ENCODE measurements around the gene CP.
"Not testable (repeated sequence)": the region's sequence is repeated elsewhere in the genome, so short reads cannot be mapped to it uniquely, and the experiment has no call there.

The CP gene

DNA sequence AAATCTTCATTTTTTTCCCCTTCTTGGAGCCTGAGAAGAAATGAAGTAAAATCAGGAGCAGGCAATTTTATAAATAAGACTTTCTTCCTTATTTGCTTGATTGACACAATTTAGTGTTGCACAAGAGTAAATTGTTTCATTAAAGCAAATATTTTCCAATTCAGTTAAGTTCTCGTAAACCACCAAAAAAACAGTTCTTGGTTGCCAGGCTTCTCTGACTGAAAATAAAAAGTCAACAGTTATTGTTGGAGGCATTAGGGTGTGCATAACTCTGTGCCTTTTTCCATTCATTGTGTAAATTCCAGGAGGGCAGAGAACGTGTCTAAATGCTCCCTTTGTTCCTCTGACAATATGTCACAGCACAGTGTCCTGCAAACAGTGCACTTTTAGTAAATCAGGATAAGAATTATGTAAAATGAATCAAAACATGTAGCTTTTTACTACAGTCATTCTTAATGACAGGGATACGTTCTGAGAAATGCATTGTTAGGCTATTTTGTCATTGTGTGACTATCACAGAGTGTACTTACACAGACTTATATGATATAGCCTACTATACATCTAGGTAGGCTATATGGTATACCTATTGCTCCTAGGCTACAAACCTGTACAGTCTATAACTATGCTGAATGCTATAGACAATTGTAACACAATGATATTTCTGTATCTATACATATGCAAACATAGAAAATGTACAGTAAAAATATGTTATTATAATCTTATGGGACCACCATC, at the start of gene CP:
Gene CP (minus strand): TSS at position 47 of the 735 bp plus-strand sequence. CDS start 37 bp downstream, at position 10.
- DNase-seq (ENCODE audit: low read depth in 2 of 2): no peak

DNA sequence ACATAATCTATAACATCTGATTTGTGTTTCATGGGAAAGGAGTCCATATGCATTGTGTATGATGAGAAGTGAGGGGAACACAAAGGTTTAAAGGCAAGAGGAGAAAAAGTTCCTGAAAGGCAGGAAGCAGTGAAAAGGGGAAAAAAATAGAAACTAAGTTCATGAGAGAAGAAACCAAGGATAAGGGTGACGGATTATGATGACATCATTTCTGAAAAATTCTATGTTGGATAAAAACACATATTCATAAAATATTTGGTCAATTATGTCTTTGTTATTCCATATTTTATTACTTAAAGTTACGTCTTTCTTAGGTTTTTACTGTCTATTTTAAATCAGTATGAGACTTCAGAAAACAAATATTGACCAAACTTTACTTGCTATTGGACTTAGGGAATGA, 48.6 kb upstream of the CP start:
- DNase-seq (ENCODE audit: low read depth in 2 of 2): no peak

DNA sequence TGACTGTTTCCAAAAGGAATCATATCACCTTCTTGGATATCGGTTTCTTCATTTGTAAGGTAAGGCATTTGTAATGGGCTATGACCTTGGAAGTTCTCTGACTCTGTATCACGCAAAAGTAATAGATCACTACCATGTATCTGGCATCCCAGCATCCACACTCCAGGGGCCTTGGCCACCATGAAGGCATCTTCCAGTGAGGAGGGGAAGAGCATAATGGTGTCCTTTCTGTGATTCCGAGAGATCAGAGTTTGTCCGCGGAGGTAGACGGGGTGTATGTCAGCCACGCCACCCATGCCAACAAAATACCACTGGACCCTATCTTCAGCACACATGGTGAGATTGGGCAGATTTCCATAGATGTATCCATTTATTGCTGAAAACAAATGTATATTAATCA, 48.1 kb upstream of the CP start:
- no peak for DNase-seq (ENCODE audit: low read depth in 2 of 2)

DNA sequence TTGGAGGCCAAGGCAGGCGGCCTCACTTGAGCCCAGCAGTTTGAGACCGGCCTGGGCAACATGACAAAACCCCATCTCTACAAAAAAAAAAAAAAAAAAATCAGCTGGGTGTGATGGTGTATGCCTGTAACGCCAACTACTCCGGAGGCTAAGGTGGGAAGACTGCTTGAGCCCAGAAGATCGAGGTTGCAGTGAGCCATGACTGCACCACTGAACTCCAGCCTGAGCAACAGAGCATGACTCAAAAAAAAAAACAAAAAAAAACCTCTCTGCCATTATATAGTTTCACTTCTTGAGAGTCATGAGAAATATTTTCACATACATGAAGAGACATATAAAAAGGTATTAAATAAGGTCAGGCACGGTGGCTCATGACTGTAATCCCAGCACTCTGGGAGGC, 45.9 kb upstream of the CP start:
- DNase-seq (ENCODE audit: low read depth in 2 of 2): no peak

DNA sequence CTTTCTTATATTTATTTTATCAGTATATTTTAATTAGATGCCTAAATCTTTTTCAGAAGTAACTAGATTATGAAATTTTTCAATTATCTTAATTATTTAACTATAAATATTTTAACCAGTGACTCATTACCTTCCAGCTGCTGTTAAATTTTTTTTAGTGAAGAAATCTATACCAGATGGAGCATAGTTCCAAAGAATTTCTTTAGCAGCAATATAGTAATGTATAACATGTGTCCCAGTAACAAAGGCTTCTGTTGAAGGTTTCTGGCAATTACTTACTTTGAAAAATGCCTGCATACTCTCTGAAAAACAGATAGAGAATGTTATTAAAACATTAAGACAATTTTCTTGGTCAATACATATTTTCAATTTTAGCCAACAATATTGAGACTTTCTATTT, 45.1 kb upstream of the CP start:
- no peak for DNase-seq (ENCODE audit: low read depth in 2 of 2)

DNA sequence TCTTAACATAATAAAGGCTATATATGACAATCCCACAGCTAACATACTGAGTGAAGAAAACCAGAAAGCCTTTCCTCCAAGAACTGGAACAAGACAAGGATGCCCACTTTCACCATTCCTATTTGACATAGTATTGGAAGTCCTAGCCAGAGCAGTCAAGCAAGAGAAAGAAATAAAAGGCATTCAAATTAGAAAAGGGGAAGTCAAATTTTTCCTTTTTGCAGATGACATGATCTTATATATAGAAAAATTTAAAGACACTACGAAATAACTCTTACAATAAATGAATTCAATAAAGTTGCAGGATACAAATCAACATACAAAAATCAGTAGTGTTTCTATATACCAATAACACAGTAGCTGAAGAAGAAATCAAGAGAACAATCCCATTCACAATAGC, 42.2 kb upstream of the CP start:
- no peak for DNase-seq (ENCODE audit: low read depth in 2 of 2)

DNA sequence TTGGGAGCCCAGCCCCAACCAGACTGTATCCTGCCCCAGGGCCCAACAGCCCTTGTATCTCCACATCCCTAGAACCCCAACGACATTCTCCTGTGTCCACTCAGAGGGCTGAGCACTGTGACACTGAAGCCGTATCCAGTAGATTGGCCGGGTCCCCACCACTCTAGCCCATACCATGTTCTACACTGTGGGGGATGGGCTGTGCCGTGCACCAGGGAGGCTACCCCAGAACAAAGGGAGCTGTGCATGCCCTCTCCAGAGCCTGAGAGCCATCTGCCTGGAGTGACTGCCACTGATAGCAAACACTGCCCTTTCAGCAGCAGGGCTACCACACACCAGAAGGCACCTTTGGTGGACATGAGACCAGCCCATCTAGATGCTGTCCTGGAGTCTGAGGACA, 37.1 kb upstream of the CP start:
- no peak for DNase-seq (ENCODE audit: low read depth in 2 of 2)

DNA sequence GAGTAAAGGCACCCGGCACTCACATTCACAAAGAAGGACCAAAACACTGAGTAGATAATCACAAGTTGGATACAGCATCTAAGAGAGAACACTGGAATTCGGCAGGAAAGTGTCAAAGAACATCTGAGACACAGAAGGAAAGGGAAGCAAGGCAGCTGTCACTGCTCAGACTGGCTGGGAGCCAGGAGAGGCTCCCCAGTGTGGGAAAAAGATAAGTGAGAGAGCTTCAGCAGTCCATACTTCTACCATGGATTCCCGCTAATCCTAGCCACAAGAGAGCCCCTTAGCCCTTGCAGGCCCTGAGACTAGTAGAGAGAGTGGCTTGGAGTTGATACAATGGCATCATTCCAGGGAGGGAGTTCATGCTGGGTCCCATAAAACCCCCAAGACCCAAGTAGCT, 36.7 kb upstream of the CP start:
- no peak for DNase-seq (ENCODE audit: low read depth in 2 of 2)

DNA sequence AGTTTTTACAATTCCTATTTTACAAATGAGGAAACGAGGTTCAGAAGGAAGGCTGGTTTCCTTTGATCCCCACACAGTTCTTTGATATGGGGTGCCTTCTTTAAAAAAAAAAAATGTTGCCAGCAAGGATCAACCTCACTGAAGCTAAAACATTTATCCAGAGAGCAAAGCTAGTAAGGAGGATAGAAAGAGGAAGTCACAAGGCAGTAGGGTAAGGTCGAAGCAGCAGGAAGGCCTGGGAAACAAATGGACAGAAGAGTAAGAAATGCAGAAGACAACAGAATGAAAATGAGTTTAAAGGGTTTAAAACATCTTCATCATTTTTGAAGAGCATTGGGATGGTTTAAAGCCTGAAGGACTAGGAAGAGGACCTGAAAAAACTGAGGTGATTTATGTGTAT, 30.6 kb upstream of the CP start:
- DNase-seq (ENCODE audit: low read depth in 2 of 2): no peak

DNA sequence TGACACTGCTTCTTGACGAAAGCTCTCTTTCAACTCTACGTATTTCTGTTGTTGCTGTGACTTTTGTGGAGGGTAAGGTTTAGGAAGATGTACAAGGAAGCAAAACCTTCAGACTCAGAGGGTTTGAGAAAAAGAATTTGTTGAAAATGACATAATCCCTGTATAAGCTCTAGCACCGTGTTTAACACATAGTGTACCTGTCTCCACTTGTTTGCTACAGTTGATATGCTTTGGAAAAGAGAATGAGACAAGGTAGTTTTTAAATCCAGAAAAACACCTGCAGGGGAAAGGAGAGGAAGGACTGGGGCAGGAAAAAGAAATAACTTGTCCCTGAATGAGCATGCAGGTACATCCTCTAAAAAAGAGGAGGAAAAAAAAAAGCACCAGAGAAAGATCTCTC, 29.6 kb upstream of the CP start:
- DNase-seq (ENCODE audit: low read depth in 2 of 2): no peak

DNA sequence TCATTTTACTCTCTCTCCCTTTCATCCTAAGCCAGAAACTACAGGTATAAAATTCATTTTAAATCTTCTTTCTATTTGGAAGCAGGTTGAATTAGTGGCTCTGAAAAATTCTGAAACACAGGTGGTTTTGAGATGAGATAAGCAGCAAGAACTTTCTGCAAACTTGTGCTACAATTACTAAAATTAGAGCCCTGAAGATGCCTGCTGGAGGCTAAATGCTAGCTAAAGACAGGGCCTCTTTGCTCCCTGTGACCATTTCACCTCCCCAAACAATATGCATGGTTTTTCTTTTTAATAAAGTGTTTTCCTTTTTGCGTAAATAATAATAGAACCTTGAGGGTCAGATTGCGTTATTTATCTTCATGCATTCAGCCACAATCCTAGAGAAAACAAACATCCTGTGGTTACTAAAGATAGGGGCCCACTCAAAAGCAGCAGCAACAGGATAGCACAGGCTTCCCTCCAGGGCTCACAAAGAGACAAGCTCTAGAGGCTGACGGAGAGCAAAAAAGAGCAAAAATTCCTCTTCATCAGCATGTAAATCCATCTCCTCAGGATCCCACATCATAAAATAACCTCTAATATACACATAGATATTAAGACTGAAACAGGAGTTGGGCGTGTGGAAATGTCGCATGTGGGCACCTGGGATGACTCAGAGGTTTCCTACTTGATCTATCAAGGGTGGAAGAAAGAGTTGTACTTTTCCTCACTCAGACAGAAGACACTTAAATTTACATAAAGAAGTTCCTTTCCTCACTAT, 26.5 kb upstream of the CP start:
- DNase-seq (ENCODE audit: low read depth in 2 of 2): peak; percentile 21 to 25

DNA sequence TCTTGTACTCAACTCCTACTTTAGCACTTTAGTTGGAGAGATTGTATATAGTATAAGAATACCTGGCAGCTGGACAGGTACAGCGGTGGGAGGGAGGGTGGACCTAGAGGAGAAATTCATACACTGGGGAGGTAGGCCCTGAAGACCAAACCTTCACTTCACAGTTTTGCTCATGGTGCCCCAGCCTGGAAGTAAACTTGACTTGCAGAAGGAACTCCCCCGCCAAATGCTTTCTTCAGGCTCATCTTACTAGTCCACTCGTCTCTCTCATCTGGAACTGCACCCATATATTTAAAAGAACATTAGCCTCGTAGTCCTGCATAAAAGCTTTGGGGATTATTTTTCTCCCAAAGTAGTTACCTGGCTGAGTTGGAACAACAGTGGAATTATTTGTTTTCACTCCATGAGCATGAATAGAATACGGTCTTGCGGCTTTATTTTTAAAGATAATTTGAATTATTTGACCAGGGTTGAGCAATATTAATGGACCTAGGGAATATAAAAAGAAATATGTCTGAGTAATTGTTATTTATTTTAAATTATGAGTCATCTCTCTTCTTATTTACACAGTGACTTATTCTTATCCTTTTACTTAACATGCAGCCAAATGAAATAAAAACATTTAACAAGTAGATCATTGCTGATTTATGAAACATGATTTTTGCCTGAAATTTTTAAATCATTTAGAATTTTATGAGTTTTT, 25.5 kb upstream of the CP start:
- no peak for DNase-seq (ENCODE audit: low read depth in 2 of 2)

DNA sequence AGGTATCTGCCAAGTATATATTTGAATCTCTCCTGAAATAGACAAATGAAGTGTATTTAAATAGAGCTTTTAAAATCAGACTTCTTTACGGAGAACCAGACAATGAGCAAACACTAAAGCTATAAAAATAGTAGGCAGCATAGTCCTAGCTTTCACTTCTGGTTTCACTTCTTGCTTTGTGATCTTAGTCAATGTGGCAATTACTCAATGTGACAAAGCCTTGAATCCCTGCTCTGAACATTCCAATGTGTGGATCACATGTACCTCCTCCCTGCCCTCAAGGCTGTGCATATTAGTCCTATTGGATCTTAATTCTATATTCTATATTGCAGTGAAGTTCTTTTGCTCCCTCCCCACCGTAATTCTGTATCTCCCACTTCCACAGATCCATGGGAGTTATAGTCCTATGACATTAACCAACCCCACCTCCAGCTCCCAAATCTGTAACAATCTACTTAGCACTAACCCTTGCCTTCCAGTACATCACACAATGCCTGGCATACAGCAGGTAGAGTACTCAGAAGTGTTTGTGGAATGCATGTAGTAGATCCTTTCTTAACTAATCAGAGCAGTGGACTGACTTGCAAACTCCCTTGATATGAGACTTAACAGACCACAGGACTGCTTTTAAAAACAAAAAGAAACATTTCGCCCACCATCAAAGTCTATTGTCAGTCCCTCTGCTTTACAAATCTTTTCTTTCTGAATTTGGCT, 24.3 kb upstream of the CP start:
- DNase-seq (ENCODE audit: low read depth in 2 of 2): no peak

DNA sequence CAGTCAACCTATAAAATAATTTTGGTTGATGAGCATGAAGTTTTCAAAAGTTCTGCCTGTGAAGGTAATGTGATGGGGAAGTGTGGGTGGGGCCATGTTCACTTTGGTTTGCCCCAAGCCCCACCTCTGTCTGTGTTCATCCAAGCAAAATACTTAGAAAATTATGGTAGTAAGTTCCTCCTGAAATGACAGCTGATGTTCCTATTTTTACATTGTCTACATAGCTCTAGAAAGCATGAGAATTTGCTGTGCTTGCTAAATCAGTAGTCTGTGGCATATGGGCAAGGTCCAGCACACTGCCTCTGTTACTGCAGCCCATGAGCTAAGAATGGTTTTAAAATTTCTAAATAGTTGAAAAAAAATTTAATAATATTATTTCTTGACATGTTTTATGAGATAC, 21.9 kb upstream of the CP start:
- DNase-seq (ENCODE audit: low read depth in 2 of 2): no peak

DNA sequence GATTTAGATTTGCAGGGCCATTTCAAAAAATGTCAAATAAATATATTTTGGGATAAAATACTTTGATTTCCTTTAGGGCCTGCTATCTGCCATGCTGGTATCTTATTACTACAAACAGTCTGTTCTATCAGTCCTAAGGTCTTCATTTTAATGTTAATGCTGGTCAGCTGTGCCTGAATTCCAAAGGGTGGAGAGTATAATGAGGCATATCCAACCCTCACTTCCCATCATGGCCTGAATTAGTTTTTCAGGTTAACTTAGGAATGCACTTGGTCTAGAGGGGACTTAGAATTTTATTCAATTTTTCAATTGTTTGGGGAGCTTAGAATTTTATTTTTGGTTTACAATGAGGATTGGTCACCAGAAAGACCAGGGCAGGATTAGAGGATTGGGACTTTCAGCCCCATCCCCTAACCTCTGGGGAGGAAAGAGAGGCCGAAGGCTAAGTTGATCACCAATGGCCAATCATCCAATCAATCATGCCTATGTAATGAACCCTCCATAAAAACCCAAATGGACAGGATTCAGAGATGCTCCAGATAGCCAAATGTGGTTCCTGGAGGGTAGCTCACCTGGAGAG, 17.8 kb upstream of the CP start:
- no peak for DNase-seq (ENCODE audit: low read depth in 2 of 2)

DNA sequence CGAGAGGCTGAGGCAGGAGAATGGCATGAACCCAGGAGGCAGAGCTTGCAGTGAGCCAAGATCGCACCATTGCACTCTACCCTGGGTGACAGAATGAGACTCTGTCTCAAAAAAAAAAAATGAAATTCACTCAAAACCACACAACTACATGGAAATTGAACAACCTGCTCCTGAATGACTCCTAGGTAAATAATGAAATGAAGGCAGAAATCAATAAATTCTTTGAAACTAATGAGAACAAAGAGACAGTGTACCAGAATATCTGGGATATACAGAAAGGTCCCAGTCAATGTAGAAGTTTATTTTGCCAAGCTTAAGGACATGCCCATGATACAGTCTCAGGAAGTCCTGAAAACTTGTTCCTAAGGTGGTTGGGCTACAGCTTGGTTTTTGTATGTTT, 16.6 kb upstream of the CP start:
- not testable (repeated sequence) for DNase-seq (ENCODE audit: low read depth in 2 of 2)

DNA sequence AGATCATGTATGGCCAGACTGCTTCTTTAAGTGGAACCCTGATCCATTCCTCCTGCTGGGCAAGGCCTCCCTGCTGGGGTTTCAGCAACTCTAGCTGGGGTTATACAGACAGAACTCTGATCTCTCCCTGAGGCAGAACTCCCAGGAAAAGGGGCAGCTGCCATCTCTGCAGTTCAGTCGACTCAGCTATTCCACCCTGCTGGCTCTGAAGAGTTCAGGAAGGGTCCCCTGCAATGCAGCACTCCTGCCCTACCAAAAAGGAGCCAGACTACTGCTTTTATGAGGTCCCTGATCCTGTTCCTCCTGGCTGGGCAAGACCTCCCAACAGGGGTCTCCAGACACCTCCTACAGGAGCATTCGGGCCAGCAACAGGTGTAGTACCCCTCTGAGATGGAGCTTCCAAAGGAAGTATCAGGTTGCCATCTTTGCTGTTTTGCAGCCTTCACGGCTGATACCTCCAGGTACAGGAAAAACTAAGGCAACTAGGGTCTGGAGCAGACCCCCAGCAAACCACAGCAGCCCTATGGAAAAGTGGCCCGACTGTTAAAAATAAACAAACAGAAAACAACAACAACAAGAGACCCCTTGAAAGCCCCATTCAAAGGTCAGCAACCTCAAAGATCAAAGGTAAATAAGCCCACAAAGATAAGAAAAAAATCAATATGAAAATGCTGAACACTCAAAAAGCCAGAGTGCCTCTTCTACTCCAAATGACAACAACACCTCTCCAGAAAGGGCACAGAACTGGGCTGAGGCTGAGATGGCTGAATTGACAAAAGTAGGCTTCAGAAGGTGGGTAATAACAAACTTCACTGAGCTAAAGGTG, 14.2 kb upstream of the CP start:
- no peak for DNase-seq (ENCODE audit: low read depth in 2 of 2)

DNA sequence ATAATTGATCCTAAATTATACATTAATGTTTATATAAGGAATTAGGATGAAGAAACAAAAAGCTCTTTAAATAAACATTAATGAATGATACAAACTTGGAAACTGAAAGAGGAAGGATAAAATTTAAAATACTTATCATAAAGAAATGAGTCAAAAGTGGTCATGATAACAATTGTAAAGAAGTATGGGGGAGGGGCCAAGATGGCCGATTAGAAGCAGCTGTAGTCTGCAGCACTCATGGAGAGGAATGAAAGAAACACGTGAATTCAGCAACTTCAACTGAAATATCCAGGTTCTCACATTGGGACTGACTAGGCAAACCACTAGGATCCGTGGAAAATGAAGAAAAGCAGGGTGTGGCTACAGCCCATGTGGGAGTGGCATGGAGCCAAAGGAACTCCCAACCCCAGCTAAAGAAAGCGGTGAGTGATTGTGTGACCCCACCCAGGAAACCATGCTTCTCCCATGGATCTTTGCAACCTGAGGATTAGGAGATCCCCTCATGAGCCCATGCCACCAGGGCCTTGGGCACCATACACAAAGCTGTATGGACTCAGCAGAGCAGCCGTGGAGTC, 13.1 kb upstream of the CP start:
- DNase-seq (ENCODE audit: low read depth in 2 of 2): no peak

DNA sequence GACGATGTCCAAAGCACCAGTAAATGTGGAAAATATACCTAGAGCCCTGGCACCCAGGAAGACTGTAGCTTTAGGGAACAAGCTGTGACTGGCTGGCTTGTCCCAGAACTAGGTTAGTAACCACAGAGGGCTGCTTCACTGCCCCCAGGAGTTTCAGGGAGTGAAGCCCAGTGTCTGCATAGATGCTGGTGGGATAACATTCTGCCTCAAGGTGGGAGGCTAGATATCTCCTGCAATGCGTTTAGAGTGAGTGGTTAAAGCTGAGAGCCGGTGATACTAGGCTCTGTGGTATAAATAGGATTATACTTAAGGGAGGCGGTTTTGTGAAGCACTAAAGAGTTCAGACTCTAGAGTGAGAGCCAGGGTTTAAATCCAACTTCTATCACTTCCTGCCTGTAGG, 11.7 kb upstream of the CP start:
- no peak for DNase-seq (ENCODE audit: low read depth in 2 of 2)

DNA sequence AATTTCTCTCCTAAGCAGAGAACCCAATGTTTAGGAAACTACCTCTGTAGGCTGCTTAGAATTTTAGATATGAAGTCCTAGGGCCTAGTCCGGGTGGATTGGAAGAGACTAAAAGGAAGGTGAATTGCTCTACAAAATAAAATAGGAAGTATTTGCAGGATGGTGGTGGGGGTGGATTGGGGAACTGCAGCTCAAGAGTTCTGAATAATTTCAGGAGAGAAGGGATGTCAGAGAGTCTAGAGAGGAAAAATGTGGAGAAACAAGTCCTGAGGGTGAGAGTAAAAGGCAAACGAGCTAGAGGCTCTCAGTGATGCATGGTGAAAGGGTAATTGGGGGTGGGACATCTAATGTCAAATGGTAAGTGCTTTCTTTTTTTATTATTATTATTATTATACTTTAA, 10.2 kb upstream of the CP start:
- no peak for DNase-seq (ENCODE audit: low read depth in 2 of 2)

Measured in stimulated activated CD4-positive, alpha-beta T cell treated with anti-CD3 and anti-CD28 coated beads, Interleukin-15, amount 100 ng/mL, for 48 hours (primary cell).